ENCODE measurements around the gene ALG5. TPM values are rescaled to one million over a fixed set of nuclear protein-coding genes. Genes with fewer than 3 reads are reported as not detected.

The ALG5 gene
- polyA plus RNA-seq, 1 of the 3 experiments (the other 2 are of a cell fraction) = 24.2 TPM

- Histone ChIP-seq H3K27me3 (ENCODE audit: insufficient read depth) (no peaks in the 10 kb centered on the region), H3K4me3 (ENCODE audit: low read depth in 2 of 2, low read length in 1 of 2) (no peak overlapping the region), H3K9me3 (no peaks in the 10 kb centered on the region), H4K20me1 (ENCODE audit: insufficient read depth) (no peaks in the 10 kb centered on the region), H3F3A (replicated peaks; ENCODE audit: insufficient read depth) (peaks cover 10% of the 10 kb centered on the region), H3K4me2 (no peak overlapping the region), H3K27ac (ENCODE audit: low read depth in 2 of 2, low read length in 1 of 2) (no peak overlapping the region), H3K9me2 (no peaks in the 10 kb centered on the region), H2AFZ (ENCODE audit: low read depth) (no peak overlapping the region), H3K9ac (no peak overlapping the region), H3K4me1 (ENCODE audit: control insufficient read depth in 1 of 2, insufficient read depth in 2 of 2, low read depth in 1 of 2, low read length in 1 of 2) (no peaks in the 10 kb centered on the region), H3K79me2 (ENCODE audit: insufficient read depth) (peaks cover 18% of the 10 kb centered on the region; the same call in 1 of the 2 replicates), H3K36me3 (replicated peaks in 1 of 2; ENCODE audit: control insufficient read depth in 1 of 2, insufficient read depth in 2 of 2, low read length in 1 of 2) (peaks cover 85 to 96% of the 10 kb centered on the region in 2 experiments)
- no peak for DNase-seq
- TF ChIP-seq TAF1 (IDR thresholded peaks at IDR 0.05; ENCODE audit: borderline replicate concordance, low read depth, low read length) = no peak
- WGBS (ENCODE audit: low lambda C conversion rate) = 85% methylated on average over 3 of the region's 3 CpGs
- CTCF ChIA-PET = interaction anchor here (2.4 kb wide), 1 partner anchor 10 kb away, joined by 10 read pairs; no protein-coding TSS in a partner anchor
- POLR2A ChIA-PET = no interaction called here
Measured at GRCh38 chr13:37037241-37037640, 38.1 kb upstream of the ALG5 start.

GRCh38 chr13:37029617-37030016, 30.5 kb upstream of the ALG5 start:
- DNase-seq = peak; percentile 30
- WGBS (ENCODE audit: low lambda C conversion rate) = 22% methylated on average over 4 of the region's 4 CpGs
- no peak overlapping the region for H2AFZ ChIP-seq (ENCODE audit: low read depth)
- CTCF ChIA-PET = interaction anchor here (1.2 to 1.5 kb wide), 2 partner anchors 31 to 171 kb away, joined by 3 to 4 read pairs; partner anchors contain the start of gene ALG5
- H3K4me3 ChIP-seq (ENCODE audit: low read depth in 2 of 2, low read length in 1 of 2) = no peak overlapping the region
- peak overlapping the region; percentile 71 to 82 for H3K27ac ChIP-seq (ENCODE audit: low read depth in 2 of 2, low read length in 1 of 2)
- peaks cover 19% of the 10 kb centered on the region in 2 experiments; a peak in 3 of 4 replicates for H3K4me1 ChIP-seq (ENCODE audit: control insufficient read depth in 1 of 2, insufficient read depth in 2 of 2, low read depth in 1 of 2, low read length in 1 of 2)
- H3K27me3 ChIP-seq (ENCODE audit: insufficient read depth) = no peaks in the 10 kb centered on the region
- peak overlapping the region; percentile 9; the same call in 1 of the 2 replicates for H3K9ac ChIP-seq
- peaks cover 82 to 87% of the 10 kb centered on the region in 2 experiments for H3K36me3 ChIP-seq (replicated peaks in 1 of 2; ENCODE audit: control insufficient read depth in 1 of 2, insufficient read depth in 2 of 2, low read length in 1 of 2)
- POLR2A ChIA-PET = no interaction called here
- TF ChIP-seq FOSL2 (IDR thresholded peaks at IDR 0.05; ENCODE audit: borderline replicate concordance, low read depth) = peak; percentile 66
- peak; percentile 95 for TF ChIP-seq TCF12 (IDR thresholded peaks at IDR 0.05)
- 0 out of 2 replicates have a peak, but pooled peaks have one; percentile 53 for TF ChIP-seq TEAD4 (IDR thresholded peaks at IDR 0.05; ENCODE audit: borderline replicate concordance, insufficient read depth)
- TF ChIP-seq FOXM1 (IDR thresholded peaks at IDR 0.05; ENCODE audit: low read depth) = no peak
- no peak for TF ChIP-seq MXI1 (IDR thresholded peaks at IDR 0.05; ENCODE audit: low read depth, low read length)
- peak; percentile 90 for TF ChIP-seq PBX3 (IDR thresholded peaks at IDR 0.05)
- TF ChIP-seq NFIC (IDR thresholded peaks at IDR 0.05; ENCODE audit: borderline replicate concordance) = peak; percentile 44; the same call in 1 of the 2 replicates
- TF ChIP-seq POLR2AphosphoS5 (IDR thresholded peaks at IDR 0.05; ENCODE audit: low read depth, low read length) = peak; percentile 64; the same call in 1 of the 2 replicates
- no peak for TF ChIP-seq RFX5 (IDR thresholded peaks at IDR 0.05; ENCODE audit: low read length)
- 0 out of 2 replicates have a peak, but pooled peaks have one; percentile 16 for TF ChIP-seq ZBTB33 (IDR thresholded peaks at IDR 0.05; ENCODE audit: borderline replicate concordance, low read depth)
- peak; percentile 74 for TF ChIP-seq JUND (IDR thresholded peaks at IDR 0.05)
- TF ChIP-seq EP300 (IDR thresholded peaks at IDR 0.05; ENCODE audit: borderline replicate concordance in 1 of 2, low read depth in 1 of 2, low read length in 1 of 2) = peak; percentile 47 to 60; a peak in 3 of 4 replicates
- H3K79me2 ChIP-seq (ENCODE audit: insufficient read depth) = peaks cover 30% of the 10 kb centered on the region
- peaks cover 59% of the 10 kb centered on the region for H3F3A ChIP-seq (replicated peaks; ENCODE audit: insufficient read depth)
- H4K20me1 ChIP-seq (ENCODE audit: insufficient read depth) = peaks cover 4% of the 10 kb centered on the region; the same call in 1 of the 2 replicates
- H3K9me2 ChIP-seq = no peaks in the 10 kb centered on the region; the same call in 1 of the 2 replicates
- no peaks in the 10 kb centered on the region for H3K9me3 ChIP-seq
- peak overlapping the region; percentile 3; the same call in 1 of the 2 replicates for H3K4me2 ChIP-seq

Data from SK-N-SH (cell line).